ENCODE data around the gene GALK2.
"Not testable (repeated sequence)": the region's sequence is repeated elsewhere in the genome, so short reads cannot be mapped to it uniquely, and the experiment has no call there.

GALK2 gene

DNA sequence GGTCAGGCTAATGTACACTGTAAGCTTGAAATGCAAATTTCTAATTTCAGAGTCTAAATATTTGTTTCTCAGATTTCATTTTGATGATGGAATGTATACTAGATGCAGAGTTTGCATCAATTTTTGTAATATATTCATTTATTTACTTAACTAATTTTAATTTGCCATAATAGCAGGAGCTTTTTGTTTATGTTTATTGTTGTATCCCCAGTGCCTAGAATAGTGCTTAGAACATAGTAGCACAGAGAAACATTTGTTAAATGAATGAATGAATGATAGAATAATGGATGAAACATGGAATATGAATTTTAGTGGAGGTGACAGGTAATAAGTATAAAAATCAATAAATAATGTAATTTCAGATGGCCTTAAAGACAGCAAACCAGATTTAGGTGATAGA lies 5.2 kb upstream of the GALK2 start:
- no peak for DNase-seq (ENCODE audit: low spot score)

GRCh38 chr15:49168016-49168415 lies 2.0 kb upstream of the GALK2 start:
- no peak for DNase-seq (ENCODE audit: low spot score)

- no peak for DNase-seq (ENCODE audit: low spot score)
These were observed 1.7 kb downstream of the GALK2 start for GRCh38 chr15:49171790-49172189.

- DNase-seq (ENCODE audit: low spot score) = no peak
These were observed 4.9 kb downstream of the GALK2 start for GRCh38 chr15:49174902-49175301.

DNA sequence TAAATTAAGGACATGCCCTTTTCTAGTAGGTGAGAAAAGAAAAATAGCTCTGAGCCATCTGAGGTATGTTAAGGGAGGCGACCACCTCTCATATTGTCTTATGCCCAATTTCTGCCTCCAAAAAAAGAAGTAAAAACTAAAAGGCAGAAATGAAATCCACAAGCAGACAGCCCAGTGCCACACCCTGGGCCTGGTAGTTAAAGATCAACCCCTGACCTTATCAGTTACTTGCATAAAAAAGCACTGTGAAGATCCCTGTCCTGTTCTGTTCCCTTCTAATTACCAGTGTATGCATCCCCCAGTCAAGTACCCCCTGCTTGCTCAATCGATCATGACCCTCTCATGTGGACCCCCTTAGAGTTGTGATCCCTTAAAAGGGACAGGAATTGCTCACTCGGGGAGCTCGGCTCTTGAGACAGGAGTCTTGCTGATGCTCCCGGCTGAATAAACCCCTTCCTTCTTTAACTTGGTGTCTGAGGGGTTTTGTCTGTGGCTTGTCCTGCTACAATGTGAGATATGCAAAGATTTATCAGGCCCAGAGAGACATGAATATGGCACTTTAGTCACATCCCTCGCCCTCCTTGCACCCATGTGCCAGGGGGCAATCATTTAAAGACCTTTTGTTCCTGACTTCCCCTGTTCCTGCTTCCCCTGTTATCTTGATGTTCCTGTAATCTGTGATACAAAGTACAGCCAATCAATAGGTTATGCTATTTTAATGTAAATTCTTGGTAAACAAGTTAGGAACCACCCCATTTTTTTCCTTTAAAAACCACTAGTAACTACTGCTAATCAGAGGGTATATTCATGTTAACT lies 5.7 kb downstream of the GALK2 start:
- DNase-seq (ENCODE audit: low spot score) = not testable (repeated sequence)

- no peak for DNase-seq (ENCODE audit: low spot score)
These were observed 8.4 kb downstream of the GALK2 start for GRCh38 chr15:49178497-49178896.

GRCh38 chr15:49179433-49180190 lies 9.6 kb downstream of the GALK2 start:
- DNase-seq (ENCODE audit: low spot score) = no peak

GRCh38 chr15:49182128-49182527 lies 12.1 kb downstream of the GALK2 start:
- no peak for DNase-seq (ENCODE audit: low spot score)

GRCh38 chr15:49183741-49184140 lies 13.7 kb downstream of the GALK2 start:
- DNase-seq (ENCODE audit: low spot score) = not testable (repeated sequence)

DNA sequence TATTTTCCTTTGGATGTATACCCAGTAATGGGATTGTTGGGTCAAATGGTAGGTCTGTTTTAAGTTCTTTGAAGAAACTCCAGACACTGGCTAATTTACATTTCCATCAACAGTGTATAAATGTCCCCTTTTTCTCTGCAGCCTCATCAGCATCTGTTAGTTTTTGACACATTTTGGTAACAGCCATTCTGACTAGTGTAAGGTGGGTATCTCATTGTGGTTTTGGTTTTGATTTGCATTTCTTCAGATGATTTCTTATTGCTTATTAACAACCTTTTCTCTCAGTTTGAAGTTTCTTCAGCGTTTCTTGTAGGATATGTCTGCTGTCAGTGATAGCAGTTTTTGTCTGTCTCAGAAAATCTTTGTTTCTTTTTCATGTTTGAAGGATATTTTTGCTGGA lies 15.4 kb downstream of the GALK2 start:
- DNase-seq (ENCODE audit: low spot score) = no peak

DNA sequence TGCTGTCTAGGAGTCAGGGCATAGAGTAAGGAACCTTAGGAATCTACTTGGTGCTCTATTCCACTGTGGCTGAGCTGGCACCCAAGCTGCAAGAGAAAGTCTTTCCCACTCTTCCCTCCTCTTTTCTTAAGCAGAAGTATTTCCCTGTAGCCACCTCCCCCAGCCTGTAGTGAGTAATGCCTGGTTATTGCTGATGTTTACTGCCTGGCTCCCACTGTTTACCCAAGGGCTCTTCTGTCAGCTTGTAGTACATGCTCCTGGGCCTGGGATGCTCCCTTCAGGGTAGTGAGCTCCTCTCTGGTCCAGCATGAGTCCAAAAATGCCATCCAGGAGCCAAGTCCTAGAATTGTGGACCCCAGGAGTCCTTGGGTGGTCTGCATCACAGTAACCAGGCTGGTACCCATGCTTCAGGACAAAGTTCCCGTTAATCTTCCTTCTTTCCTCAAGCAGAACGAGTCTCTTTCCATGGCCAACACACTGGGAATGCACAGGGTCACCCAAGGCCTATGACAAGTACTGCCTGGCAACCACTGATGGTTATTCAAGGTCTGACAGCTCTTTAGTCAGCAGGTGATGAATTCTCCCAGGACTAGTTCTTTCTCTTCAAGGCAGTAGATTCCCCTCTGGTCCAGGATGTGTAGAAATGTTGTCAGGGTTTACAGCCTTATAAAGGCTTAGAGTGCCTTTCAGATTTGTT lies 17.6 kb downstream of the GALK2 start:
- no peak for DNase-seq (ENCODE audit: low spot score)

GRCh38 chr15:49188933-49189332 lies 18.9 kb downstream of the GALK2 start:
- no peak for DNase-seq (ENCODE audit: low spot score)

DNA sequence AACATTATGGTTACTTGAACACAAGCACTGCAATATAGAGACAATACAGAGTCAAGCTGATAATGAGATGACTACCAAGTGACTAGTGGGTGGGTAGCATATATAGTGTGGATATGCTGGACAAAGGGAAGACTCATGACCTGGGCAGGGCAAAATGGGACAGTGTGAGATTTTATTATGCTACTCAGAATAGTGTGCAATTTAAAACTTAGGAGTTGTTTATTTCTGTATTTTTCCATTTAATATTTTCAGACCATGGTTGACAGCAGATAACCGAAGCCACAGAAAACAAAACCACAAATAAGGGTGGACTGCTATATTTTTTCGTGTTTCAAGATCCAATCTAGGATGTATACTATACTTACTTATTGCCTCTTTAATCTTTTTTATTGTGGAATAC lies 19.6 kb downstream of the GALK2 start:
- DNase-seq (ENCODE audit: low spot score) = no peak

DNA sequence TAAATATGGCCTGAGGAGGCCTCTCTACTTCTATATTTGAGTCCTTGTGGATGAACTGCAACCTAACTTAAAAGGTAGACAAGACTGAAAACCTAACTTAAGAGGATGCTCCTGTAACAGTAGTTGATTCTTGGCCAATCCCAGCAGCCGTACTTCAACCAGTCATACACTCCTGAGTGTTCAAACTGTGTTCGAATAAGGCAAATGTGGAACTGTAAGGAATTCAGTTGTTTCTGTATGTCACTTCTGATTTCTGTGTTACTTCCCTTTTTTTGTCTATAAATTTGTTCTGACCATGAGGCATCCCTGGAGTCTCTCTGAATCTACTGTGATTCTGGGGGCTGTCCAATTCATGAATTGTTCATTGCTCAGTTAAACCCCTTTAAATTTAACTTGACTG lies 20.5 kb downstream of the GALK2 start:
- no peak for DNase-seq (ENCODE audit: low spot score)

- no peak for DNase-seq (ENCODE audit: low spot score)
These were observed 21.8 kb downstream of the GALK2 start for GRCh38 chr15:49191892-49192291.

DNA sequence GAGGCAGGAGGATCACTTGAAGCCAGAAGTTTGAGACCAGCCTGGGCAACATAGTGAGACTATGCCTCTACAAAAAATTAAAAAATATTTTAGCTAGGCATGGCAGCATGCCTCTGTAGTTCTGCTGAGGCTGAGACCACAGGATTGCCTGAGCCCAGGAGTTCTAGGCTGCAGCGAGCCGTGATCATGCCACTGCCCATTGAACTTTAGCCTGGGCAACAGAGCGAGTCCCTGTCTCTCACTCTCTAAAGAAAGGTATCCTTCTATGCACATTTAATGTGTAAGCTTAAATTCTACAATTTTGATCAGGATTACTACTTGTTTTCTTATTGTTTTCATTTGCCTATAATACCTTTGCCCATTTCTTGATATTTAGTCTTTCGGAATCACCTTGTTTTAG lies 26.8 kb downstream of the GALK2 start:
- no peak for DNase-seq (ENCODE audit: low spot score)

GRCh38 chr15:49199666-49200065 lies 29.6 kb downstream of the GALK2 start:
- DNase-seq (ENCODE audit: low spot score) = no peak

DNA sequence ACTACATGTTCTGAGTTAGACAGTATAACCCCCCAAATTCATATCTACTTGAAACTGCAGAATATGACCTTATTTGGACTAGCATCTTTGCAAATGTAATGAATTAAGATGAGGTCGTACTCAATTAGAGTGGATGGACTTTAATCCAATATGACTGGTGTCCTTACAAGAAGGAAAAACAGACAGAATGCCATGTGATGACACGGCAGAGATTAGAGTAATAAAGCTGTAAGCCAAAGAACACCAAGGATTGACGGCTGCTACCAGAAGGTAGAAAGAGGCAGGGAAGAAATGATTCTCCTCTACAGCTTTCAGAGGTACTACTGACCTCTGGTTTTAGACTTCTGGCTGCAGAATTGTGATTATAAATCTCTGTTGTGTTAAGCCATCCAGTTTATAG lies 30.3 kb downstream of the GALK2 start:
- DNase-seq (ENCODE audit: low spot score) = no peak

DNA sequence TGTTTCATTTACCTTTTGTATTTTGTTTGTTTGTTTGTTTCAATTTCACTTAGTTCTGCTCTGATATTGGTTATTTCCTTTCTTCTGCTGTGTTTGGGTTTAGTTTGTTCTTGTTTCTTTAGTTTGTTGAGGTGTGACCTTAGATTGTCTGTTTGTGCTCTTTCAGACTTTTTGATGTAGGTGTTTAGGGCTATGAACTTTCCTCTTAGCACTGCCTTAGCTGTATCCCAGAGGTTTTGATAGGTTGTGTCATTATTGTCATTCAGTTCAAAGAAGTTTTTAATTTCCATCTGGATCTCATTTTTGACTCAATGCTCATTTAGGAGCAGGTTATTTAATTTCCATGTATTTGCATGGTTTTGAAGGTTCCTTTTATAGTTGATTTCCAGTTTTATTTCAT lies 38.1 kb downstream of the GALK2 start:
- DNase-seq (ENCODE audit: low spot score) = not testable (repeated sequence)

DNA sequence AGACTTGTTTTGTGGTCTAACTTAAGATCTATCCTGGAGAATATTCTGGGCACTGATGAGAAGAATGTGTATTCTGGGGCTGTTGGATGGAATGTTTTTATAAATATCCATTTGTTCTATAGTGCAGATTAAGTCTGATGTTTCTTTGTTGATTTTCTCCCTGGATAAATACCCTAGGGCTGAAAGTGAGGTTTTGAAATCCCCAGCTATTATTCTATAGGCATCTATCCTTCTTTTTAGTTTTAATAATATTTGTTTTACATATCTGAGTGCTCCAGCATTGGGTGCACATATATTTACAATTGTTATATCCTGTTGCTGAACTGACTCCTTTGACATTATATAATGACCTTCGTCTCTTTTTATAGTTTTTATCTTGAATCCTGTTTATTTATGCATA lies 42.9 kb downstream of the GALK2 start:
- no peak for DNase-seq (ENCODE audit: low spot score)

DNA sequence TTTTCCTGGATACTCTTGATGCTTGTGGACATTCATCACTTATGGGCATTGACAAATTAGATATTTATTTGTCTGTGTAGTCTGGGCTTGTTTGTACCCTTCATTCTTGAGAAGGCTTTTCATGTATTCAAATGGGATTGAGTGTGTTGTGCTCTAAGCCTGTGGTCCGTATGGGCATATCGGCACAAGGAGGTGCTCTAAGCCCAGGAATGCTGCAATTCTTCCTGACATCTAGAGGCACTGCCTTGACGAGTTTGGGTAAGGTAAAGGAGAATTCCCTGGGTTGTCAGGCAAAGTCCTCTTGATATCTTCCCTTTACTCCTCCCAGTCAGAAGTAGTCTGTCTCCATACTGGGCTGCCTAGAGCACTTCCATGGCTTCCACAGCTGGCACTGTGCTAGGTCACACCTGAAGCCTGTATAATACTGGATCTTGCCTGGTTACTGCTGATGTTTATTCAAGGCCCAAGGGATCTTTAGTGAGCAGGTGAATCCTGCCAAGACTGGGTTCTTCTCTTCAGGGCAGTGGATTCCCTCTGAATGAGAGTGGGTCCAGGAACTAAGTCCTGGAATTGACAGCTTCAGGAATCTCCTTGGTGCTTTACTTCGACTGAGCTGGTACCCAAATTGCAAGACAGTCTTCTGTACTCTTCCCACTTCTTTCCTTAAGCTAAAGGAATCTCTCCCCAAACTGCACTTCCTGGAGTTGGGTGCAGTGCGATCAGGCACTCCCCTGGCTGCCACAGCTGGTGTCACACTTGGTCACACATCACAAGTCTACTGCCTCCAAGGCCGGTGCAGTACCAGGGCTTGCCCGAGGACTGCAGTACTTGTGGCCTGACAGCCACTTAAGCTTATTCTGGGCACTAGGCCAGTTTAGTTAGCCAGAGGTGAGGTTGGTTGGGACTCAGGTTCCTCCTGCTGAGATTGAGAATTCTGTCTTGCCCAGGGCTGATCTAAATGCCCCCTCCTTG lies 46.0 kb downstream of the GALK2 start:
- DNase-seq (ENCODE audit: low spot score) = no peak

All from HuH-7 (cell line).